ENCODE measurements around the gene PDE10A.

Gene PDE10A

DNA sequence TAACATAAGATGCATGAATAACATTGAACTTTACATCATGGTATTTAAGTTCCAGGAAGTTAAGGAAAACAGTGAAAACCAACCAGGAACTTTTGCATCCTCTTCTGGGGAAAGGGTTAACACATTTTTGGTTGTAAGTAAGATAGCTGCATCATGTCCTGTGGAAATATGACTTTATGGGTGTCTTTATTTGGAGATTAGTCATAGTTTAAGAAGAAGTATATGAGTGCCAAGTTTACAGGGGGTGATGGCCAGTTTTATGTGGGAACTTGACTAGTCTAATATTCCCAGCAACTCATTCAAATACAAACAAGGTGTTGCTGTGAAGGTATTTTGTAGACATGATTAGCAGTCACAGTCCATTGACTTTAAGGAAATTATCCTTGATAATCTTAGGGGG, 78.0 kb downstream of the PDE10A start:
- TF ChIP-seq REST (IDR thresholded peaks at IDR 0.05; ENCODE audit: insufficient read depth in 1 of 2, low read depth in 2 of 2, low read length in 2 of 2) (no peak), SIN3A (IDR thresholded peaks at IDR 0.05; ENCODE audit: borderline replicate concordance, insufficient read depth, low read length) (no peak), POLR2AphosphoS5 (IDR thresholded peaks at IDR 0.05; ENCODE audit: low read depth, low read length) (no peak), TAF1 (IDR thresholded peaks at IDR 0.05; ENCODE audit: borderline replicate concordance, insufficient read depth, low read length) (no peak), FOXP2 (optimal IDR thresholded peaks at IDR 0.05; ENCODE audit: borderline replicate concordance, extremely low read depth, extremely low read length, insufficient read depth) (no peak)

DNA sequence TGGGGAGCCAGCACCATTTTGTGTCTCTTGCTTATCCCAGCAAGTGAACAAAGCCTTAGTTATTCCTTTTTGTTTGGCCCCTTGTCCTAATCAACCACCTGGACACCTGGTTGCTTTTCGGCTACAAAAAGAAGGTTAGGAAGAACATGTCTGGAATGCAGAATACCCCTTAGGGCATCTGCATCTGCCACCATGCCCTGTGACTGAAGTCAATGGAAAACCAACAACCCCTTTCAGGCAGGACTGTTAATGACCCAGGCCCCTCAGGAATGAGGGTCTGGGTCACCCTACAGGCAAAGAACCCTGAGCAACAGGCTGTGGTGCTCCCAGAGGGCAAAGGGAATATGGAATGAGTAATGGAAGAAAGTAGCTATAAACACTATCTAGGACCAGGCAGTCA, 78.5 kb downstream of the PDE10A start:
- TF ChIP-seq SIN3A (IDR thresholded peaks at IDR 0.05; ENCODE audit: borderline replicate concordance, insufficient read depth, low read length): no peak
- no peak for TF ChIP-seq POLR2AphosphoS5 (IDR thresholded peaks at IDR 0.05; ENCODE audit: low read depth, low read length)
- TF ChIP-seq TAF1 (IDR thresholded peaks at IDR 0.05; ENCODE audit: borderline replicate concordance, insufficient read depth, low read length): no peak
- no peak for TF ChIP-seq FOXP2 (optimal IDR thresholded peaks at IDR 0.05; ENCODE audit: borderline replicate concordance, extremely low read depth, extremely low read length, insufficient read depth)
- no peak for TF ChIP-seq REST (IDR thresholded peaks at IDR 0.05; ENCODE audit: insufficient read depth in 1 of 2, low read depth in 2 of 2, low read length in 2 of 2)

GRCh38 chr6:165581678-165582077, 81.4 kb downstream of the PDE10A start:
- TF ChIP-seq FOXP2 (optimal IDR thresholded peaks at IDR 0.05; ENCODE audit: borderline replicate concordance, extremely low read depth, extremely low read length, insufficient read depth) (no peak), POLR2AphosphoS5 (IDR thresholded peaks at IDR 0.05; ENCODE audit: low read depth, low read length) (no peak), REST (IDR thresholded peaks at IDR 0.05; ENCODE audit: insufficient read depth in 1 of 2, low read depth in 2 of 2, low read length in 2 of 2) (no peak), SIN3A (IDR thresholded peaks at IDR 0.05; ENCODE audit: borderline replicate concordance, insufficient read depth, low read length) (no peak), TAF1 (IDR thresholded peaks at IDR 0.05; ENCODE audit: borderline replicate concordance, insufficient read depth, low read length) (no peak)

GRCh38 chr6:165580136-165580535, 82.9 kb downstream of the PDE10A start:
- TF ChIP-seq TAF1 (IDR thresholded peaks at IDR 0.05; ENCODE audit: borderline replicate concordance, insufficient read depth, low read length) (no peak), POLR2AphosphoS5 (IDR thresholded peaks at IDR 0.05; ENCODE audit: low read depth, low read length) (no peak), FOXP2 (optimal IDR thresholded peaks at IDR 0.05; ENCODE audit: borderline replicate concordance, extremely low read depth, extremely low read length, insufficient read depth) (no peak), SIN3A (IDR thresholded peaks at IDR 0.05; ENCODE audit: borderline replicate concordance, insufficient read depth, low read length) (no peak), REST (IDR thresholded peaks at IDR 0.05; ENCODE audit: insufficient read depth in 1 of 2, low read depth in 2 of 2, low read length in 2 of 2) (no peak)

DNA sequence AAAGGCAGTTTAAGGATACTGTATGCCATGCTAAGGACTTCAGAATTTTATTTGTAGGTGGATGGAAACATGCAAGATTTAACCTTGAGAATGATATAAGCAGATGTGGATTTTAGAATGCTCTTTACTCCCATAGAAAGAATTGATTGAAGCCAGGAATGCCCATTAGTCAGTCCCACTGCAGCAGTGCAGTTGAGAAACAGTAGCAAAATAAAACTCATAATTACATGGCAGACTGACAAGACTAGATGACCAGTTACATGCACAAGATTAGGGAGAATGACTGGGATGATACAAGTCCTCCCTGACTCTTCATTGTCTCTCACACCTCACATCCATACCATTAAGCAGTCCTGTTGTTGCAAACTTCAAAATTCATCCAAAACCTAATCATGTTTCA, 83.9 kb downstream of the PDE10A start:
- TF ChIP-seq REST (IDR thresholded peaks at IDR 0.05; ENCODE audit: insufficient read depth in 1 of 2, low read depth in 2 of 2, low read length in 2 of 2): no peak
- no peak for TF ChIP-seq TAF1 (IDR thresholded peaks at IDR 0.05; ENCODE audit: borderline replicate concordance, insufficient read depth, low read length)
- TF ChIP-seq FOXP2 (optimal IDR thresholded peaks at IDR 0.05; ENCODE audit: borderline replicate concordance, extremely low read depth, extremely low read length, insufficient read depth): no peak
- TF ChIP-seq SIN3A (IDR thresholded peaks at IDR 0.05; ENCODE audit: borderline replicate concordance, insufficient read depth, low read length): no peak
- no peak for TF ChIP-seq POLR2AphosphoS5 (IDR thresholded peaks at IDR 0.05; ENCODE audit: low read depth, low read length)

Measured in PFSK-1 (cell line).